Activated naive CD4-positive, alpha-beta T cell treated with anti-CD3 and anti-CD28 coated beads, Interleukin-2, amount 10 ng/mL, durations not matched to agents 5 hours and 36 hours (primary cell): ENCODE data around the gene TDRD3. TPM values are rescaled to one million over a fixed set of nuclear protein-coding genes. Genes with fewer than 3 reads are reported as not detected.

Experiments
- total RNA-seq, 2 experiments: library from RNA; stranded (reverse); gene quantifications; one replicate each; pipeline ENCODE4 v1.2.3, GENCODE V29; 2021

The TDRD3 gene
- total RNA-seq, result 10 to 100 TPM; 22.2 to 23.7 TPM

GRCh38 chr13:60396783-60397703 lies at the start of gene TDRD3:
TDRD3 (plus strand) TSS chr13:60397220; CDS start chr13:60397365, 145 bp downstream.

Other genes with a start within 250 kb of the TDRD3 start
- 10 to 100 TPM; 15.7 to 17.3 TPM for gene DIAPH3, start 233.3 kb upstream of the TDRD3 start, total RNA-seq